HG03575 (cell line): ENCODE data around the gene ATP1A4.

Experiments used
- ATAC-seq: cut with Tn5 transposase; IDR thresholded peaks from one replicate; pipeline ENCODE4 v1.9.1; 2021; ENCODE audit not compliant: unreplicated experiment, insufficient number of reproducible peaks, low FRiP score; ENCODE audit errors: extremely low read depth

Gene ATP1A4

GRCh38 chr1:160211046-160211790, 59.8 kb downstream of the ATP1A4 start:
- no peak for ATAC-seq

- ATAC-seq, result no peak
These were observed 63.2 kb downstream of the ATP1A4 start for GRCh38 chr1:160214481-160215140.

GRCh38 chr1:160216301-160216700, 64.9 kb downstream of the ATP1A4 start:
- ATAC-seq, result no peak

- no peak for ATAC-seq
These were observed 66.2 kb downstream of the ATP1A4 start for GRCh38 chr1:160217481-160218051.

- no peak for ATAC-seq
These were observed 67.9 kb downstream of the ATP1A4 start for GRCh38 chr1:160219062-160219929.

- no peak for ATAC-seq
These were observed 68.9 kb downstream of the ATP1A4 start for GRCh38 chr1:160220301-160220700.

GRCh38 chr1:160221089-160221488, 69.7 kb downstream of the ATP1A4 start:
- ATAC-seq, result no peak

- no peak for ATAC-seq
These were observed 71.1 kb downstream of the ATP1A4 start for GRCh38 chr1:160222546-160222945.

GRCh38 chr1:160224606-160225005, 73.2 kb downstream of the ATP1A4 start:
- no peak for ATAC-seq

- no peak for ATAC-seq
These were observed 73.9 kb downstream of the ATP1A4 start for GRCh38 chr1:160225345-160225744.

- ATAC-seq, result no peak
These were observed 75.2 kb downstream of the ATP1A4 start for GRCh38 chr1:160226623-160227022.

GRCh38 chr1:160227034-160227433, 75.6 kb downstream of the ATP1A4 start:
- ATAC-seq, result no peak

GRCh38 chr1:160227561-160227960, 76.2 kb downstream of the ATP1A4 start:
- no peak for ATAC-seq

- no peak for ATAC-seq
These were observed 77.0 kb downstream of the ATP1A4 start for GRCh38 chr1:160228431-160228830.

- no peak for ATAC-seq
These were observed 81.5 kb downstream of the ATP1A4 start for GRCh38 chr1:160232911-160233310.
